HG03097 (cell line): ENCODE results near the gene MAP3K4.

ENCODE experiments used
- ATAC-seq: cut with Tn5 transposase; IDR thresholded peaks from one replicate; pipeline ENCODE4 v1.9.1; 2021; ENCODE audit not compliant: unreplicated experiment, low FRiP score

The MAP3K4 gene

GRCh38 chr6:161076181-161076677 is 84.7 kb downstream of the MAP3K4 start:
- no peak for ATAC-seq

- ATAC-seq: no peak
These were observed 88.1 kb downstream of the MAP3K4 start for GRCh38 chr6:161079566-161080262.

- ATAC-seq: no peak
These were observed 88.8 kb downstream of the MAP3K4 start for GRCh38 chr6:161080263-161080970.

- ATAC-seq: no peak
These were observed 90.6 kb downstream of the MAP3K4 start for GRCh38 chr6:161082215-161082614.

GRCh38 chr6:161085246-161085645 is 93.7 kb downstream of the MAP3K4 start:
- no peak for ATAC-seq

DNA sequence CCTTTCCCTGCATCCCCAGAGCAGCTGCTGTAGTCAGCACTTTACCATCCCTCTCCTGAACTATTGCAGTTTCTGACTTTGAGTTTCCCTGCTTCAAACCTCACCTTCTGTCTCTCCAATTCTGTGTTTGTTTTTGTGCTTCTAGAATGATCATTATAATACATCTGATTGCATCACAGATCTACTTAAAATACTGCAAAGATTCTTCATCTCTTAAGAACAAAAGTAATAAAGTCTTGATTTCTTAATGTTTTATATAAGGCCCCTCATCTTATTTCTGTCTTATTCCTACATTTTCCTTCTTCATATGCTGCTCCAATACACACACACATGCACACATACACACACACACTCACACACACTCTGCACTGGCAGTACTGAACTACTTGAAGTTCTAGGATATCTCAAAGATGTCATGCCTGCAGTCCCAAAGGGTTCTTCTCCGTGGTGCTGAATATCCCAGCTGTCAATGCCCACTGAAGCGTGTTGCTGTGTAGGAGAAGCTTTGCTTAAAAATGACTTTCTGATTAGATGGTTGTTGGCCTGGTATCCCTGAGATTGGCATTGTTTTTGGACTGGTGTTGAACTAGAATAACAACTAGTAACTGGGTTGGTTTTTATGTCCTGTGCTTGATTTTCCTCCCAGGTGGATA is 97.2 kb downstream of the MAP3K4 start:
- no peak for ATAC-seq

DNA sequence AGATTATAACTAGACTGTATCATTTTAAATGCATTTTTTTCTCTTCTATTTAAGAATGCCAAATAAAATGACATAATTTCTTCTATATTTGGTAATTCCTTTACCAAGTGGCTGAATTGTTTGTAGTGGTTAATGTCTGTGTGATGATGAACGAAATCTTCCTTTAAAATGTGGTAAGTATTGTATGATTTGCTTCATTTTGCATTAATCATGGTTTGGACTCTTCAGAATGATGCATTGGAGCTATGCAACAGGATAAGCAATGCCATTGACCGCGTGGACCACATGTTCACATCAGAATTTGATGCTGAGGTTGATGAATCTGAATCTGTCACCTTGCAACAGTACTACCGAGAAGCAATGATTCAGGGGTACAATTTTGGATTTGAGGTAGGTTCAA is 99.6 kb downstream of the MAP3K4 start:
- no peak for ATAC-seq

- no peak for ATAC-seq
These were observed 100.6 kb downstream of the MAP3K4 start for GRCh38 chr6:161091972-161092701.

DNA sequence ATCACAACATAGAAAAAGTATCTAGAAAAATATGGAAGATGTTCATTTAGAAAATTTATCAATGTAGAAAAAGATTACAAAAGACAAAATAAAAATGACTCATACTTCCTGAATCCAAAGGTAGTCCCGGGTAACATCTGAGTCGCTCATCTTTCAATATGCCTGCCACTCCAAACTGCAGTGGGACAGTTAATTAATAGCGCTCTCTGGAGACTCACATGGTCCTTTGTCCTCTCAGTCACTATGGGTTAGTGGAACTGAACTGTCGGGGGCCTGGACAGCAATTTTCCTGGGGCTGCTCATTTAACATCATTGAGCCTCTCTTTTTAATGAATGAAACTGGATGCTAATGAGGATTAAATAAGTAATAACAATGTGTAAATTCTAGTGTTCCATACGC is 103.4 kb downstream of the MAP3K4 start:
- no peak for ATAC-seq

DNA sequence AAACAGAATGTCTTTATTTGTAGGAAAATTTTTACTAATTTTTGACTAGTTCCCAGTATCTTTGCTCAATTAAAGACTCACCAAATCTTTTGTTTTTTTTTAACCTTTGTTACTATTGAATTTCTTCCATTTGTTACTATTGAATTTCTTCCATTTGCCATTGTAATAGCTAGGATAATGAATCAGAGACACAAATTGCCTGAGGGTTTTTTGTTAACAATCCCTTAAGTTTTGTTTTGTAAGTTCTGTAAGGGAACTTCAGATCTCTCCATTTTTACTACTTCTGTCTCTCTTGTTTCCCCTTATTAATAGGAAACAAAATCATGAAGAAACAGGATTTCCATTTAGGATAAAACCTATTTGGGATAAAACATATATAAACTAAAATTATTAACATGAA is 104.3 kb downstream of the MAP3K4 start:
- ATAC-seq: no peak

- ATAC-seq: no peak
These were observed 108.5 kb downstream of the MAP3K4 start for GRCh38 chr6:161100072-161100471.

DNA sequence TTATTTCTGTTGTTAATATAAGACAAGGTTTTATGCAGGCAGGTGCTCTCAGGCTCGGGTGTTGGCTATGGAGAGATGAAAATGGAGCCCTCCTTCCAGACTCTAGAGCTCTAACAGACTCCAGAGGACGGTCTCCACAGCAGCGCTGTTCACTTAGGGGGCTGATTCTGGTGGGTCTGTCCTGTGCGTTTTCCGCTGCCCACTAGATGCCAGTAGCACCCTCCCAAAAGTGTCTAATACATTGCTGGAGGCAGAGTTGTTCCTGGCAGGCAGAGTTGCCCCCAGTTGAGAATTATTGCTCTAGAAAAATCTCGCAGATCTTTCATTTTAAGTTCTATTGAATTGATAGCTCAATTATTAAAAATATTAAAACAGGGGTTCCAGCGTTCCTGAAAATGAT is 109.9 kb downstream of the MAP3K4 start:
- no peak for ATAC-seq

- ATAC-seq: no peak
These were observed 111.9 kb downstream of the MAP3K4 start for GRCh38 chr6:161103475-161103874.

GRCh38 chr6:161104966-161105365 is 113.4 kb downstream of the MAP3K4 start:
- no peak for ATAC-seq

GRCh38 chr6:161105408-161105807 is 113.8 kb downstream of the MAP3K4 start:
- ATAC-seq: no peak

DNA sequence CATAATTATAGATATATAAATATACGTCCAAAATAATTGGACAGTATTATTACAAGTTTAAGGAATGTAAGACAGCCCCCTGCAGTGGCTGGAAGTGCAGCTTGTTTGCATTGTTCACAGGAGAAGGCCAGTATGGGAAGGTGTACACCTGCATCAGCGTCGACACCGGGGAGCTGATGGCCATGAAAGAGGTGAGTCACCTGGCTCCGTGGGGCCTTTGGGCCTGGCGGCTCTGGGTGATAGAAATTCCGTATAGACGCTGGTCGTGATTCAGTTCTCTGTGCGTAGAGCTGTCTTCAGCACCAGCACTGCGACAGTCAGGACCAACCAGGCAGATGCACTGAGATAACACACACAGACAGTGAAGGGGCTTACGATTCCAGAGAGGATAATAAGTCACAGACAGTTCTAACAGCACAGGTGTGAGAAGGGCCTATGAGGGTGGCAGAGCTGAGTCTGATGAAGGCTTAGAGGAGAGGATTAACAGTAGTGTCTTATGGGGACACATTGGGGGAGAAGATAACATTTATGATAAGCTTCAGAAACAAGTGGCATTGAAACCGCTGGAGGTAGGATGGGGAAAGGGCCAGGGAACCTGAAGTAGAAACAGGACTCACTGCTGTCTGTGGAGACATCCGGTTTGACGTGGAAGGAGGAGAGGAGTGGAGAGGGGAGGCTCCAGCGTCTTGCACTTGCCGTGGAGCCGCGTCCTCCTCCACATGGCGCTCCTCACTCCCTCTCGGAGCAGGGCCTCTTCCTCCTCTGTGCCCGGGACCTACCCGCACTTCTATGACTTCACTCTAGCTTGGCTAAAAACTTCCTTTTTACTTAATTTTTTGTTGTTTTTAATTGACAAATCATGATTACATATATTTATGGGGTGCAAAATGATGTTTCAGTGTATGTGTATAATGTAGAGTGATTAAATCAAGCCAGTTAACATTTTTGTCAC is 116.5 kb downstream of the MAP3K4 start:
- ATAC-seq: no peak

GRCh38 chr6:161108916-161109315 is 117.3 kb downstream of the MAP3K4 start:
- ATAC-seq: no peak

- no peak for ATAC-seq
These were observed 117.8 kb downstream of the MAP3K4 start for GRCh38 chr6:161109366-161109765.

- ATAC-seq: no peak
These were observed 118.6 kb downstream of the MAP3K4 start for GRCh38 chr6:161110028-161110779.
